Measurements from ENCODE around the gene GPATCH8. TPM values are rescaled to one million over a fixed set of nuclear protein-coding genes. Genes with fewer than 3 reads are reported as not detected.

The GPATCH8 gene
- total RNA-seq, 1 donor from 2014 or later = 40.7 TPM

GRCh38 chr17:44417553-44417952 lies 85.7 kb downstream of the GPATCH8 start:
- DNase-seq (no peak), ATAC-seq (no peak)
- Histone ChIP-seq H3K4me3 (no peak overlapping the region), H3K9me3 (no peaks in the 10 kb centered on the region), H3K27me3 (no peaks in the 10 kb centered on the region), H3K27ac (no peak overlapping the region), H3K36me3 (peaks cover 60% of the 10 kb centered on the region), H3K4me1 (no peaks in the 10 kb centered on the region)
- TF ChIP-seq CTCF (IDR thresholded peaks at IDR 0.05) = no peak
- intact Hi-C loops (cut with DNase I) = no loop called here

- Histone ChIP-seq H3K27me3 (no peaks in the 10 kb centered on the region), H3K36me3 (peaks cover 54% of the 10 kb centered on the region), H3K4me3 (no peak overlapping the region), H3K27ac (no peak overlapping the region), H3K9me3 (no peaks in the 10 kb centered on the region), H3K4me1 (no peaks in the 10 kb centered on the region)
- TF ChIP-seq CTCF (IDR thresholded peaks at IDR 0.05) = no peak
- no peak for ATAC-seq
- DNase-seq = no peak
- intact Hi-C loops (cut with DNase I) = no loop called here
These were observed 86.5 kb downstream of the GPATCH8 start for GRCh38 chr17:44416558-44417289.

- no peak for TF ChIP-seq CTCF (IDR thresholded peaks at IDR 0.05)
- Histone ChIP-seq H3K27ac (no peak overlapping the region), H3K27me3 (no peaks in the 10 kb centered on the region), H3K36me3 (peaks cover 41% of the 10 kb centered on the region), H3K4me3 (no peak overlapping the region), H3K4me1 (no peaks in the 10 kb centered on the region), H3K9me3 (no peaks in the 10 kb centered on the region)
- ATAC-seq (no peak), DNase-seq (no peak)
- intact Hi-C loops (cut with DNase I) = no loop called here
These were observed 88.6 kb downstream of the GPATCH8 start for GRCh38 chr17:44414394-44415155.

- H3K4me3 ChIP-seq = no peak overlapping the region
- H3K27me3 ChIP-seq = no peaks in the 10 kb centered on the region
- H3K27ac ChIP-seq = no peak overlapping the region
- H3K36me3 ChIP-seq = peaks cover 17% of the 10 kb centered on the region
- no peak for TF ChIP-seq CTCF (IDR thresholded peaks at IDR 0.05)
- no peaks in the 10 kb centered on the region for H3K9me3 ChIP-seq
- H3K4me1 ChIP-seq = no peaks in the 10 kb centered on the region
- no peak for ATAC-seq
- intact Hi-C loops (cut with DNase I) = no loop called here
- DNase-seq = no peak
These were observed 93.7 kb downstream of the GPATCH8 start for GRCh38 chr17:44409309-44410028.

- DNase-seq = no peak
- Histone ChIP-seq H3K36me3 (peaks cover 22% of the 10 kb centered on the region), H3K9me3 (no peaks in the 10 kb centered on the region), H3K27ac (no peak overlapping the region), H3K4me1 (no peaks in the 10 kb centered on the region), H3K4me3 (no peak overlapping the region), H3K27me3 (no peaks in the 10 kb centered on the region)
- TF ChIP-seq CTCF (IDR thresholded peaks at IDR 0.05) = no peak
- intact Hi-C loops (cut with DNase I) = no loop called here
- ATAC-seq = no peak
These were observed 94.4 kb downstream of the GPATCH8 start for GRCh38 chr17:44408786-44409185.

Data from upper lobe of right lung (tissue), 1 donor.